Activated T-cell treated with anti-CD3 and anti-CD28 coated beads, Interleukin-2, amount 50 U/mL, for 72 hours (primary cell): ENCODE results near the gene USP5. TPM values are rescaled to one million over a fixed set of nuclear protein-coding genes. Genes with fewer than 3 reads are reported as not detected.

Source experiments
- ATAC-seq, 2 donors: fragments of 150-1000 bp; cut with Tn5 transposase; replicated peaks in 1 of 2; 2 replicates each; pipeline ENCODE4 v1.10.0; 2021; ENCODE audit warnings: moderate library complexity in 2 of 2, mild to moderate bottlenecking in 1 of 2
- DNase-seq, 2 donors: peaks; one replicate each; pipeline ENCODE4 v3.0.0; 2021 to 2022; ENCODE audit warnings: mixed read lengths in 1 of 2
- H3K27ac Mint-ChIP-seq: one replicate; pipeline ENCODE4 v1.8.0; 2022; ENCODE audit warnings: mild to moderate bottlenecking, moderate library complexity, mixed read lengths
- H3K27me3 Mint-ChIP-seq: one replicate; pipeline ENCODE4 v1.8.0; 2022; ENCODE audit warnings: low read depth, mixed read lengths
- H3K36me3 Mint-ChIP-seq, 2 donors: one replicate each; pipeline ENCODE4 v1.8.0; 2022; ENCODE audit warnings: mixed read lengths in 2 of 2, mild to moderate bottlenecking in 1 of 2; ENCODE audit not compliant: insufficient read depth in 2 of 2
- H3K4me1 Mint-ChIP-seq: one replicate; pipeline ENCODE4 v1.8.0; 2022; ENCODE audit warnings: low read depth, mixed read lengths
- H3K4me3 Mint-ChIP-seq, 2 donors: one replicate each; pipeline ENCODE4 v1.8.0; 2022; ENCODE audit warnings: mild to moderate bottlenecking in 2 of 2, mixed read lengths in 2 of 2, moderate library complexity in 2 of 2
- H3K9me3 Mint-ChIP-seq, 2 donors: one replicate each; pipeline ENCODE4 v1.8.0; 2022; ENCODE audit warnings: mixed read lengths in 2 of 2
- total RNA-seq, 2 donors: library from RNA; stranded (reverse); gene quantifications; one replicate each; pipeline ENCODE4 v1.2.3, GENCODE V29; 2022

Gene USP5
- total RNA-seq, 2 donors from 2014 or later = 98.0 to 105 TPM

- H3K27ac Mint-ChIP-seq = no peak within 1 kb of the TSS
- no peak for DNase-seq
- peak within 1 kb of the TSS; percentile 57 to 69 for H3K4me3 Mint-ChIP-seq
- peak; percentile 4 to 6 for ATAC-seq
- no peaks in the 10 kb centered on the region for H3K9me3 Mint-ChIP-seq
- H3K4me1 Mint-ChIP-seq = peaks cover 14% of the 10 kb centered on the region
- peaks cover 6% of the 10 kb centered on the region in 2 donors for H3K36me3 Mint-ChIP-seq
- H3K27me3 Mint-ChIP-seq = peaks cover 37% of the 10 kb centered on the region
These were observed 30.1 kb upstream of the USP5 start, which contains the start of gene GPR162 for GRCh38 chr12:6821591-6822425. Gene GPR162 (plus strand): TSS chr12:6821821. CDS start chr12:6823899, 2,078 bp downstream.

GRCh38 chr12:6822426-6823135, 29.4 kb upstream of the USP5 start:
- Mint-ChIP-seq H3K27me3 (peaks cover 45% of the 10 kb centered on the region), H3K36me3 (peaks cover 4% of the 10 kb centered on the region in 2 donors), H3K9me3 (no peaks in the 10 kb centered on the region), H3K27ac (no peak overlapping the region), H3K4me3 (peak overlapping the region in 1 of 2 donors; percentile 40), H3K4me1 (peaks cover 20% of the 10 kb centered on the region)
- ATAC-seq = no peak
- DNase-seq = no peak

GRCh38 chr12:6823182-6824084, 28.5 kb upstream of the USP5 start:
- ATAC-seq (no peak), DNase-seq (no peak)
- no peak overlapping the region for H3K4me3 Mint-ChIP-seq
- no peaks in the 10 kb centered on the region for H3K9me3 Mint-ChIP-seq
- H3K36me3 Mint-ChIP-seq = peaks cover 0 to 2% of the 10 kb centered on the region in 2 donors
- peaks cover 26% of the 10 kb centered on the region for H3K4me1 Mint-ChIP-seq
- H3K27me3 Mint-ChIP-seq = peaks cover 53% of the 10 kb centered on the region
- no peak overlapping the region for H3K27ac Mint-ChIP-seq

- ATAC-seq (no peak), DNase-seq (no peak)
- no peak overlapping the region for H3K27ac Mint-ChIP-seq
- peaks cover 30% of the 10 kb centered on the region for H3K4me1 Mint-ChIP-seq
- H3K27me3 Mint-ChIP-seq = peaks cover 59% of the 10 kb centered on the region
- peaks cover 0 to 2% of the 10 kb centered on the region in 2 donors for H3K36me3 Mint-ChIP-seq
- H3K9me3 Mint-ChIP-seq = no peaks in the 10 kb centered on the region
- H3K4me3 Mint-ChIP-seq = no peak overlapping the region
These were observed 27.7 kb upstream of the USP5 start for GRCh38 chr12:6824085-6824775.

GRCh38 chr12:6824901-6825381, 27.0 kb upstream of the USP5 start:
- Mint-ChIP-seq H3K4me3 (no peak overlapping the region), H3K27me3 (peaks cover 60% of the 10 kb centered on the region)
- ATAC-seq = no peak

GRCh38 chr12:6825398-6826124, 26.4 kb upstream of the USP5 start:
- H3K27me3 Mint-ChIP-seq = peaks cover 61% of the 10 kb centered on the region
- peak; percentile 69 to 72 for ATAC-seq
- DNase-seq = peak; percentile 84 to 90
- H3K9me3 Mint-ChIP-seq = no peaks in the 10 kb centered on the region
- no peak overlapping the region for H3K27ac Mint-ChIP-seq
- peak overlapping the region; percentile 25 to 38 for H3K4me3 Mint-ChIP-seq
- peaks cover 35% of the 10 kb centered on the region for H3K4me1 Mint-ChIP-seq
- peaks cover 0 to 3% of the 10 kb centered on the region in 2 donors for H3K36me3 Mint-ChIP-seq

More at GRCh38 chr12:6824901-6825381, 27.0 kb upstream of the USP5 start:
- Mint-ChIP-seq H3K27ac (no peak overlapping the region), H3K36me3 (peaks cover 0 to 2% of the 10 kb centered on the region in 2 donors), H3K4me1 (peaks cover 35% of the 10 kb centered on the region), H3K9me3 (no peaks in the 10 kb centered on the region)
- no peak for DNase-seq

GRCh38 chr12:6826125-6826733, 25.7 kb upstream of the USP5 start:
- peaks cover 0 to 3% of the 10 kb centered on the region in 2 donors for H3K36me3 Mint-ChIP-seq
- H3K27me3 Mint-ChIP-seq = peaks cover 68% of the 10 kb centered on the region
- H3K9me3 Mint-ChIP-seq = no peaks in the 10 kb centered on the region
- no peak for ATAC-seq
- peaks cover 28% of the 10 kb centered on the region for H3K4me1 Mint-ChIP-seq
- H3K27ac Mint-ChIP-seq = no peak overlapping the region
- no peak overlapping the region for H3K4me3 Mint-ChIP-seq
- DNase-seq = no peak

- H3K27ac Mint-ChIP-seq = no peak overlapping the region
- no peaks in the 10 kb centered on the region for H3K9me3 Mint-ChIP-seq
- H3K4me3 Mint-ChIP-seq = peak overlapping the region; percentile 48 to 72
- no peak for ATAC-seq
- H3K27me3 Mint-ChIP-seq = peaks cover 72% of the 10 kb centered on the region
- peaks cover 0 to 3% of the 10 kb centered on the region in 2 donors for H3K36me3 Mint-ChIP-seq
- H3K4me1 Mint-ChIP-seq = peaks cover 26% of the 10 kb centered on the region
- no peak for DNase-seq
These were observed 25.1 kb upstream of the USP5 start for GRCh38 chr12:6826734-6827436.

GRCh38 chr12:6827437-6827911, 24.5 kb upstream of the USP5 start:
- Mint-ChIP-seq H3K36me3 (peaks cover 0 to 3% of the 10 kb centered on the region in 2 donors), H3K27ac (no peak overlapping the region), H3K4me1 (peaks cover 26% of the 10 kb centered on the region), H3K4me3 (peak overlapping the region; percentile 48 to 72), H3K9me3 (no peaks in the 10 kb centered on the region), H3K27me3 (peaks cover 66% of the 10 kb centered on the region)
- ATAC-seq (no peak), DNase-seq (peak; percentile 51 to 53)

GRCh38 chr12:6827982-6828780, 23.8 kb upstream of the USP5 start, which contains the start of gene P3H3:
Gene P3H3 (plus strand): TSS chr12:6828407. CDS start chr12:6828441, 34 bp downstream.
- peak within 1 kb of the TSS; percentile 86 to 96 for H3K4me3 Mint-ChIP-seq
- H3K27me3 Mint-ChIP-seq = peaks cover 59% of the 10 kb centered on the region
- no peaks in the 10 kb centered on the region for H3K9me3 Mint-ChIP-seq
- peak; percentile 58 to 61 for ATAC-seq
- H3K27ac Mint-ChIP-seq = peak within 1 kb of the TSS; percentile 47
- H3K36me3 Mint-ChIP-seq = peaks cover 0 to 3% of the 10 kb centered on the region in 2 donors
- peaks cover 26% of the 10 kb centered on the region for H3K4me1 Mint-ChIP-seq
- DNase-seq = peak in 1 of 2 donors; percentile 58
